Measurements from ENCODE around the gene ACOT7.

DNA sequence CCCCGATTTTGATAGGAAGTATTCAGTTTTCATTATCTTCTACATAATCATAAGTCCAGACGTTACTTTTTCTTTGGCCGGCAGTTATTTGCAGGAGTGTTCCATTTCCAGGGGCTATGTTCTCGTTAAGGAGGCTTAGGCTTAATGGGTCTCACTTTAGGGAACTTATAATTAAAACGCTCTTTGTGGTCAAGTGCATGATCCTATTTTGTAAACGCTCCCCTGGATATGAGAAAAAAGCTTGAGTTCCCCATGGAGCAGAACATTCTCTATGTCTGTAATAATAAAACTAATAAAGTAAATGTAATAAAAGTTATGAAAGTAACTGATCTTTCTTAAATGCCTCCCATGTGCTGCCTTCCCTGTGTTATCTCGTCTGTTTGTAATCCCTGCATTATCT is 84.0 kb downstream of the ACOT7 start:
- TF ChIP-seq CTCF (IDR thresholded peaks at IDR 0.05; ENCODE audit: poor library complexity) (no peak), EZH2 (IDR thresholded peaks at IDR 0.05; ENCODE audit: borderline replicate concordance) (no peak)
